Measurements from ENCODE around the gene SND1.

Gene SND1

DNA sequence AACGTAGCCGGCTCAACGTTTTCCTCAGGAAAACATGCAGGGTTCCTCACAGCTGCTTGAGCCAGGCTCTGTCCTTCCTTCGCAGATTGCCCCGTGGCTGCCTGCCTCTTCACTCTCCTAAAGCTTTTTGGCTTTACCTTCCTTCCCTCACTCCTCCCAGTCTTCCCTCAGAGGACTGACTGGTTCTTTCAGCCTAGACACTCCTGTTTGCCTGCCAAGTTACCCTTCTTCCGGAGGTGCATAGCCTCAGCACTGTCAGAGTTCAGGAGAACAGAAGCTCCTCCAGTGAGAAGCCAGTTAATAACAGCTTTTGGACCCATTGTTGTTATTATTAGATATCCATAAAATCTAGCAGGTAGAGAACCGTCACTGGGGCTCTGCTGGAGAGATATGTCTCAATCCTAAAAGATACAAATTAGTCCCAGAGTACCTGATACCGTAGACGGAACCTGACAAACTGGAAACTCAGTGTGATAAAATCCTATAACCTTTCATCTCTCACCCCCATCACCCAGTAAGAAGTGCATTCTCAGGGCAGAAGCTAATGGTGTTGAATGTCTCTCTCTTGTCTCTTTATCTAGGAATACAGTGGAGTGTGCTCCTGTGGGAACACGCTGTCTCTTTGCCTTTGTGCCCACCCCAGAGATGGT is 79.6 kb downstream of the SND1 start:
- DNase-seq (ENCODE audit: low spot score): no peak

DNA sequence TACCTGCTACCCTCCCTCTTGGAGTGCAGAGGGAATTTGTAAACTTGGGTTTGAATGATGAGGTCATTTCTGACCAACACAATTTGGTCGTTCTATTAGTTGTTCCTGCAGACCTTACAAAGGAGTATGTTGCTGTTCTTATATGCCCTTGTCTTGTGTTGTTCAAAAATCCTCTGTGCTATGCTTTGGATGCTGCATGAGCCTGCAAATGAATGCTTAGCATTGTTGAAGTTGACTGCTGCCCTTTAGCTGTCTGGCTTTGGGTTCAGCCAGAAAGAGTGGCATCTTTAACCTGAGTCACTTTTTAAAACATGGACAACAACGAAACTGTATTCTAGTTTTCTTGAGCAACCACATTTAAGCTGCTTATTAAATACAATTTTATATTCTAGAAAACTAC is 80.3 kb downstream of the SND1 start:
- DNase-seq (ENCODE audit: low spot score): no peak

GRCh38 chr7:127733986-127734385 is 82.0 kb downstream of the SND1 start:
- DNase-seq (ENCODE audit: low spot score): no peak

GRCh38 chr7:127736511-127736910 is 84.5 kb downstream of the SND1 start:
- DNase-seq (ENCODE audit: low spot score): no peak

- no peak for DNase-seq (ENCODE audit: low spot score)
These were observed 86.9 kb downstream of the SND1 start for GRCh38 chr7:127738859-127739258.

- no peak for DNase-seq (ENCODE audit: low spot score)
These were observed 89.9 kb downstream of the SND1 start for GRCh38 chr7:127741764-127742375.

GRCh38 chr7:127745445-127745844 is 93.5 kb downstream of the SND1 start:
- DNase-seq (ENCODE audit: low spot score): no peak

- DNase-seq (ENCODE audit: low spot score): peak; percentile 50
These were observed 99.1 kb downstream of the SND1 start for GRCh38 chr7:127751062-127751461.

- peak; percentile 18 for DNase-seq (ENCODE audit: low spot score)
These were observed 99.8 kb downstream of the SND1 start for GRCh38 chr7:127751490-127752448.

- DNase-seq (ENCODE audit: low spot score): no peak
These were observed 100.8 kb downstream of the SND1 start for GRCh38 chr7:127752829-127753228.

- DNase-seq (ENCODE audit: low spot score): no peak
These were observed 102.5 kb downstream of the SND1 start for GRCh38 chr7:127754457-127754856.

DNA sequence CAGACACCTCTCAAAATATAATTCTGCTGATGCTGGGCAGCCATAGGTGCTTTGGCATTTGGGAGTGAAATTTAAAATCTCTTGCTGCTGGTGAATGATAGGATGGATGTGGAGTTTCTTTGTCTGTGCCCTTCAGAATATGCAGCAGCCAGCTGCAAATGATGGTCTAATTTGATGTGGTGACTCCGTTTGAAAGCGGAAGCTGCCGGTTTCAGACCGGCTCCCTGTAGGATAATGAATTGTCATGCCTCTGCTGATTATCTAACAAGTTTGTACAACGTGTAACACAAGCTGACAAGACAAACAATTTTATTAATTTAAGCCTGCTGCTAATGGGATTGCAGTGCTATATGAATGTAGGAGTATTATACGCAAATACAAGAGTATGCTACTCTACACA is 103.5 kb downstream of the SND1 start:
- DNase-seq (ENCODE audit: low spot score): no peak

- DNase-seq (ENCODE audit: low spot score): no peak
These were observed 104.0 kb downstream of the SND1 start for GRCh38 chr7:127755965-127756364.

- DNase-seq (ENCODE audit: low spot score): no peak
These were observed 106.1 kb downstream of the SND1 start for GRCh38 chr7:127758105-127758504.

- no peak for DNase-seq (ENCODE audit: low spot score)
These were observed 106.9 kb downstream of the SND1 start for GRCh38 chr7:127758845-127759244.

- no peak for DNase-seq (ENCODE audit: low spot score)
These were observed 108.0 kb downstream of the SND1 start for GRCh38 chr7:127759945-127760421.

DNA sequence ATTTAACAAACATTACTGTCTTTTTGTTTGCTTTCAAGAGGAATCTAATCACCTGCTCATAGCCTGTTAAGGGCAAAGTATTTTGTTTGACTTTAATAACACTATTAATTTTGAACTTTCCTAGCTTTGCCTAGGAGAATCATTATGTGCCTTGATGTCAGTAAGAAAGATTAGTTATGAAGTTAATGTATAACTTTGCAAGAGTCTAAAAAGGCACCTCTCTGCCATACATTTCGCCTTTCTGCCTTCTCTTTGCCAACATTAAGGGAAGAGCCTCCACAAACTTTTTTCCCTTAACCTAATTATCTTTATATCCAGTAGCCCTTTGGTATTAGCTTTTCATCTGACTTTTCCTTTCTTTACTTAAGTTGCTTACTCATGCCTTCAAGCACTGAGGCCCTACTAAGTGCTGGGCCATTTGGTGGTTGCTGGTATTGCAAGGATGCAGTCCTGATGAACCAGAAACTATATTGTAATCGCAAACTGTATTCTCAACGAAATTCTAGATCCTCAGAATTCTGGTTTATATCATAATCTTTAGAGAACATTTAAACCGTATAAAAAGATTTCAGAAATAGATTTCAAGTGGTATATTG is 108.5 kb downstream of the SND1 start:
- DNase-seq (ENCODE audit: low spot score): no peak

- DNase-seq (ENCODE audit: low spot score): no peak
These were observed 109.2 kb downstream of the SND1 start for GRCh38 chr7:127761196-127761595.

DNA sequence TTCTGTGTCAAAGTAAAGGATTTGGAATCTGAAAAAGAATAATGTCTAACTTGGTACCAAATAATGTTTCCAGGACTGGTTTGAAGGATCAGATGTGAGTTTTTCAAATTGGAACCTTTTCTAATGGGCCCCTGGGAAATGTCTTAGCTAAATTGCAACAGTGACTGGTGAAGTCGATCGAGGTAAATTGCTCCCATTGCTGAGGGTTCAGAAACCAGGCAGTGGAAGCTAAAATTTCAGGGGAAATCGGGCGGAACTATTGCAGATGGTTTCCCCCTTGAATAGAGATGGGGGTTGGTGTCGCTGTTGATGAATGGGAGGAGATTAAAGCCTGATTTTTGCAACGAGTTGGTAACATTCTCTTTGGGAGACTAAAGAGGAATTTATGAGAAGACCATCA is 112.7 kb downstream of the SND1 start:
- no peak for DNase-seq (ENCODE audit: low spot score)

GRCh38 chr7:127765150-127765549 is 113.2 kb downstream of the SND1 start:
- DNase-seq (ENCODE audit: low spot score): no peak

- no peak for DNase-seq (ENCODE audit: low spot score)
These were observed 115.0 kb downstream of the SND1 start for GRCh38 chr7:127766831-127767459.

- DNase-seq (ENCODE audit: low spot score): no peak
These were observed 116.2 kb downstream of the SND1 start for GRCh38 chr7:127768241-127768640.

All from AG08396 (cell line).